Activated CD8-positive, alpha-beta memory T cell treated with anti-CD3 and anti-CD28 coated beads, Interleukin-2, amount 10 ng/mL, durations not matched to agents 7 days and 5 days (primary cell): Measurements from ENCODE around the gene OR5I1. TPM values are rescaled to one million over a fixed set of nuclear protein-coding genes. Genes with fewer than 3 reads are reported as not detected.

Experiments
- total RNA-seq, 2 experiments: library from RNA; stranded (reverse); gene quantifications; one replicate each; pipeline ENCODE4 v1.2.3, GENCODE V29; 2021

The OR5I1 gene
- total RNA-seq, 2 experiments from 2014 or later = not detected

Other genes starting within 250 kb of the OR5I1 start
- gene OR5D13, start 163.0 kb downstream of the OR5I1 start, total RNA-seq = not detected
- gene OR5D14, start 140.8 kb downstream of the OR5I1 start, total RNA-seq = not detected
- not detected for gene OR5L1, start 125.0 kb downstream of the OR5I1 start, total RNA-seq
- not detected for gene OR5D18, start 116.8 kb downstream of the OR5I1 start, total RNA-seq
- not detected for gene OR5L2, start 109.2 kb downstream of the OR5I1 start, total RNA-seq
- gene OR5D16, start 97.6 kb downstream of the OR5I1 start, total RNA-seq = not detected
- not detected for gene TRIM51, start 53.1 kb downstream of the OR5I1 start, total RNA-seq
- gene OR5W2, start 21.8 kb downstream of the OR5I1 start, total RNA-seq = not detected
- not detected for gene OR10AG1, start 33.5 kb upstream of the OR5I1 start, total RNA-seq
- not detected for gene OR5F1, start 58.2 kb upstream of the OR5I1 start, total RNA-seq
- not detected for gene OR5AS1, start 91.3 kb upstream of the OR5I1 start, total RNA-seq
- not detected for gene OR8I2, start 156.9 kb upstream of the OR5I1 start, total RNA-seq
- not detected for gene OR8H2, start 167.3 kb upstream of the OR5I1 start, total RNA-seq
- gene OR8H3, start 186.0 kb upstream of the OR5I1 start, total RNA-seq = not detected
- not detected for gene OR8J3, start 203.8 kb upstream of the OR5I1 start, total RNA-seq
- gene OR8K5, start 223.9 kb upstream of the OR5I1 start, total RNA-seq = not detected
- gene OR5J2, start 240.2 kb upstream of the OR5I1 start, total RNA-seq = not detected